HepG2 (cell line): Measurements from ENCODE around the gene WDR91.

Experiments used
- CAMTA2 ChIP-seq: sonication (generic); formaldehyde crosslinking; IDR thresholded peaks from 2 replicates; pipeline ENCODE4 v1.4.0; 2020; ENCODE audit warnings: mild to moderate bottlenecking, missing genetic modification reagents, borderline replicate concordance
- CHCHD3 ChIP-seq: sonication (generic); formaldehyde crosslinking; IDR thresholded peaks from 2 replicates; pipeline ENCODE4 v1.8.0; 2022; ENCODE audit warnings: mild to moderate bottlenecking, missing genetic modification reagents, moderate library complexity
- CTCF ChIP-seq: sonication (generic); formaldehyde crosslinking; IDR thresholded peaks from 2 replicates; pipeline ENCODE4 v1.5.0; 2020; ENCODE audit warnings: mild to moderate bottlenecking, missing genetic modification reagents, moderate library complexity
- MYC ChIP-seq: sonication (generic); formaldehyde crosslinking; IDR thresholded peaks from 2 replicates; pipeline ENCODE4 v1.9.0; 2021; ENCODE audit warnings: missing genetic modification reagents, borderline replicate concordance
- NFRKB ChIP-seq: fragments of 450-650 bp; IDR thresholded peaks from 2 replicates; pipeline ENCODE4 v1.6.1; 2017
- POLR2A ChIP-seq, 2 experiments: IDR thresholded peaks; 2 replicates each; pipeline ENCODE4 v1.6.1; 2011; ENCODE audit warnings: low read depth in 2 of 2, low read length in 2 of 2, mild to moderate bottlenecking in 1 of 2, moderate library complexity in 1 of 2; ENCODE audit not compliant: insufficient read depth in 1 of 2
- POLR2AphosphoS5 ChIP-seq: IDR thresholded peaks from 2 replicates; pipeline ENCODE4 v1.6.1; 2012; ENCODE audit warnings: low read depth, low read length
- ZNF740 ChIP-seq: sonication (generic); formaldehyde crosslinking; IDR thresholded peaks from 2 replicates; pipeline ENCODE4 v1.4.0; 2020; ENCODE audit warnings: missing genetic modification reagents
- ZNF83 ChIP-seq: sonication (generic); formaldehyde crosslinking; IDR thresholded peaks from 2 replicates; pipeline ENCODE4 v1.4.0; 2020; ENCODE audit warnings: missing genetic modification reagents, mild to moderate bottlenecking, borderline replicate concordance
- TF ChIP-seq, protein P1 (sequence below): sonication (generic); formaldehyde crosslinking; IDR thresholded peaks from 2 replicates; pipeline ENCODE4 v1.8.1; 2023; ENCODE audit warnings: mild to moderate bottlenecking, inconsistent platforms, moderate library complexity, missing genetic modification reagents, borderline replicate concordance

GRCh38 chr7:135224027-135224426 lies 12.7 kb upstream of the WDR91 start:
- TF ChIP-seq NFRKB (no peak), ZNF83 (CRISPR knock-in tag) (no peak), POLR2AphosphoS5 (no peak), CTCF (no peak), MYC (CRISPR knock-in tag) (no peak), CHCHD3 (CRISPR knock-in tag) (no peak), POLR2A (IDR thresholded peaks at IDR 0.05; ENCODE audit: insufficient read depth in 1 of 2, low read depth in 2 of 2, low read length in 2 of 2) (no peak), ZNF740 (no peak), CAMTA2 (CRISPR knock-in tag) (no peak)
- TF ChIP-seq, protein P1, sequence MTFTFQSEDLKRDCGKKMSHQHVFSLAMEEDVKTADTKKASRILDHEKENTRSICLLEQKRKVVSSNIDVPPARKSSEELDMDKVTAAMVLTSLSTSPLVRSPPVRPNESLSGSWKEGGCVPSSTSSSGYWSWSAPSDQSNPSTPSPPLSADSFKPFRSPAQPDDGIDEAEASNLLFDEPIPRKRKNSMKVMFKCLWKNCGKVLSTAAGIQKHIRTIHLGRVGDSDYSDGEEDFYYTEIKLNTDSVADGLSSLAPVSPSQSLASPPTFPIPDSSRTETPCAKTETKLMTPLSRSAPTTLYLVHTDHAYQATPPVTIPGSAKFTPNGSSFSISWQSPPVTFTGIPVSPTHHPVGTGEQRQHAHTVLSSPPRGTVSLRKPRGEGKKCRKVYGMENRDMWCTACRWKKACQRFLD (CRISPR knock-in tag) = no peak
